Activated naive CD8-positive, alpha-beta T cell treated with anti-CD3 and anti-CD28 coated beads for 36 hours (primary cell): ENCODE results near the gene P2RX5. TPM values are rescaled to one million over a fixed set of nuclear protein-coding genes. Genes with fewer than 3 reads are reported as not detected.

Experiments
- DNase-seq: peaks from one replicate; pipeline ENCODE4 v3.0.0; 2021
- H3K27ac Mint-ChIP-seq: one replicate; pipeline ENCODE4 v1.8.0; 2022; ENCODE audit warnings: mild to moderate bottlenecking, moderate library complexity, mixed read lengths
- H3K27me3 Mint-ChIP-seq: one replicate; pipeline ENCODE4 v1.8.0; 2022; ENCODE audit warnings: mild to moderate bottlenecking, mixed read lengths
- H3K36me3 Mint-ChIP-seq: one replicate; pipeline ENCODE4 v1.8.0; 2021; ENCODE audit warnings: mild to moderate bottlenecking, mixed read lengths
- H3K4me1 Mint-ChIP-seq: one replicate; pipeline ENCODE4 v1.8.0; 2021; ENCODE audit warnings: mixed read lengths
- H3K4me3 Mint-ChIP-seq: one replicate; pipeline ENCODE4 v1.8.0; 2022; ENCODE audit warnings: mild to moderate bottlenecking, moderate library complexity, mixed read lengths
- H3K9me3 Mint-ChIP-seq: one replicate; pipeline ENCODE4 v1.8.0; 2022; ENCODE audit warnings: mixed read lengths
- total RNA-seq, 2 experiments: library from RNA; stranded (reverse); gene quantifications; one replicate each; pipeline ENCODE4 v1.2.3, GENCODE V29; 2021

The P2RX5 gene
- total RNA-seq, 2 experiments from 2014 or later: 32.0 to 38.7 TPM

DNA sequence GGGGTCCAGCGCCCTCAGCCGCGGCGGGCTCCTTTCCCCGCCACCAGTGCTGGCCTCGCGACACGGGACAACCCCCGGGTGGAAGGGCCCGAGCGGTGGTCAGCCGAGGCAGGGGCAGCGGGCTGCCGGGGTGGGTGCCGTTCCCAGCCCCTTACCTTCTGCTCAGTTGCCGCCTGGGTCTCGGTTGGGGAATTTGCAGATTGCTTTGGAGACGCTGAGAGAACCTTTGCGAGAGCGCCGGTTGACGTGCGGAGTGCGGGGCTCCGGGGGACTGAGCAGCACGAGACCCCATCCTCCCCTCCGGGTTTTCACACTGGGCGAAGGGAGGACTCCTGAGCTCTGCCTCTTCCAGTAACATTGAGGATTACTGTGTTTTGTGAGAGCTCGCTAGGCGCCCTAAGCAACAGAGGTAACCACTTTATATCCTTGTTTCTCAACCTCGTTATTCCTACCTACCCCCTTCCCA lies 59.0 kb downstream of the P2RX5 start:
- Mint-ChIP-seq H3K27ac (no peak overlapping the region), H3K36me3 (peaks cover 6% of the 10 kb centered on the region), H3K27me3 (no peaks in the 10 kb centered on the region), H3K4me1 (peaks cover 30% of the 10 kb centered on the region), H3K9me3 (no peaks in the 10 kb centered on the region), H3K4me3 (peak overlapping the region; percentile 96)
- DNase-seq: no peak

DNA sequence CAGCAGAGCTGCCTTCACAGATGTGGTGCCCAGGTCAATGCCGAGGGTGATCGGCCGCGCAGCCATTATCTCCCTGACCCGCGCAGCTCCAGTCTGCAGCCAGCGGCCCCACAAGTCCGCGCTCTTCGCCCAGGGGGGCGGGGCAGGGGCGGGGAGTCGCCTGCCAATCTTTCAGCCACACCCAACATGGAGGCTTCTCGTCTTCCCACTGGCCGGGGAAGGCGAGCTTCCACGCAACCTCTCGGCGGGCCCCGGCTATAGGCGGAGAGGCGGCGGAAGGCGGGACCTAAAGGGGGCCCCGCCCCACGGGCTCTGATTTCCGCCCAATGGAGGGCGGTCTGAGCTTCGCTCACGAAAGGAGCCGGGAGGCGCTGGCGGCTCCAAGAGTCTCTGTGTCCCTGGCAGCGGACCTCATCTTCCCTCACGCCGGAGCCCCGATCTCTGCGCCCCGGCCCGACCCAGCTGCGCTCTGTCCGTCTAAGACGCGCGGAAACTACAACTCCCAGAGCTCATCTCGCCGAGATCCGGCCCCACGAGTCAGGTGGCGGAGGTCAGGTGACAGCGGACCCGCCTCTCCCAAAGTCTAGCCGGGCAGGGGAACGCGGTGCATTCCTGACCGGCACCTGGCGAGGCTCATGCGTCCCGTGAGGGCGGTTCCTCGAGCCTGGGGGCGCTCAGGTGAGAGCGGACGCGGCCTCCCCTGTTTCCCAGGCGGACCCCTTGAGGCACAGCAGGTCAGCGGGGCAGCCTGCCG lies 59.6 kb downstream of the P2RX5 start, which contains the start of the genes CTNS and SHPK:
CTNS (plus strand) TSS at position 607 of the 754 bp plus-strand sequence. CDS start 3,447 bp downstream, outside the sequence.
SHPK (minus strand) TSS at position 97 of the 754 bp plus-strand sequence; CDS start at position 66, 31 bp downstream.
- Mint-ChIP-seq H3K36me3 (peaks cover 3% of the 10 kb centered on the region), H3K27me3 (no peaks in the 10 kb centered on the region)

DNA sequence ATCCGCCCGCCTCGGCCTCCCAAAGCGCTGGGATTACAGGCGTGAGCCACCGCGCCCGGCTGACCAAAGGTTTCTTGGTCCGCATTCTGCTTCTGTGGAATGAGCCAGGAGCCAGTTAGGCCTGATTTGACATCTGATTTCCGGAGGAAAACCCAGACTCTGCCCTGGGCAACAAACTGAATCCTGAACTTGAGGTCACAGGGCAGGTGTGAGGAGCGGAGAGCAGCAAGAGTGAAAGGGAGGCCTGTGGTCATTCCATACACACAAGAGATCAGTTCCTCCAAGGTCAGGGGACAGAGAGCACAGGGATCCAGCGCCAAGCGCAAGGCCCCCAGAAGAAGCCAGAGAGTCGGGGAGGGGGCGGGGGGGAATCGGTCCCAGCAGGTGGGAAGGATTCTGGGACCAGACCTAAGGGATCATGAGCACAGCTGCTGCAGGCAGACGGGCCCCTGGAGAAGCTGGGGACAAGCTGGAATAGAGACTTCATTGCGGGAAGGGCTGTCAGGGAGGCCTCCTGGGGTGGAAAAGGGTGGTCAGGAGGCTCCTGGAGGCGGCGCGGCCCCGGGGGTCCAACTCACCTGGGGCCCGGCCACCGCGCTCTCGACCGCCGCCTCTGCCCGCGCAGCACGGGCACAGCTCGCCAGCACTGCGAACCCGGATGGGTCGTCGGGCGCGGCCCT lies 60.3 kb downstream of the P2RX5 start:
- no peak for DNase-seq
- Mint-ChIP-seq H3K4me3 (peak overlapping the region; percentile 96), H3K9me3 (no peaks in the 10 kb centered on the region), H3K27me3 (no peaks in the 10 kb centered on the region), H3K36me3 (peaks cover 3% of the 10 kb centered on the region), H3K4me1 (peaks cover 30% of the 10 kb centered on the region), H3K27ac (peak overlapping the region; percentile 68)

More for the DNA sequence above, 59.6 kb downstream of the P2RX5 start, which contains the start of the genes CTNS and SHPK:
- Mint-ChIP-seq H3K4me3 (peak within 1 kb of the TSS; percentile 96), H3K4me1 (peaks cover 30% of the 10 kb centered on the region), H3K27ac (peak within 1 kb of the TSS; percentile 99), H3K9me3 (no peaks in the 10 kb centered on the region)
- DNase-seq: peak; percentile 96

DNA sequence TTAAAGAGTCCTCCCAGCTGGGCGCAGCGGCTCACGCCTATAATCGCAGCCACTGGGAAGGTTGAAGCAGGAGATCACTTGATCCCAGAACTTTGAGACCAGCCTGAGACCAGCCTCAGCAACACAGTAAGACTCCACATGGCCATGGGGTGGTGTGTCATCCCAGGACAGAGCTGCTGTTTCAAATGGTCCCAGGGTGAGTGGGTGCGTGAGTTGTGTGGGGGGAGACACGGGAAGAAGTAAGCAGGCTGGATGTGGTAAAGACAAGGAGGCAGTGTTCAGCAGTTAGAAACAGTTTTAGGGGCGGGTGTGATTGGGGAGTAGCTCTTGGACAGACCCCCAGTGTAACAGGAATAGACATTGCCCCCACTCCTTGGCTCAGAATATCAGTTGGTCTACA lies 63.7 kb downstream of the P2RX5 start:
- Mint-ChIP-seq H3K27ac (no peak overlapping the region), H3K4me1 (peaks cover 12% of the 10 kb centered on the region), H3K36me3 (peaks cover 4% of the 10 kb centered on the region), H3K4me3 (no peak overlapping the region), H3K9me3 (no peaks in the 10 kb centered on the region), H3K27me3 (no peaks in the 10 kb centered on the region)
- DNase-seq: no peak

DNA sequence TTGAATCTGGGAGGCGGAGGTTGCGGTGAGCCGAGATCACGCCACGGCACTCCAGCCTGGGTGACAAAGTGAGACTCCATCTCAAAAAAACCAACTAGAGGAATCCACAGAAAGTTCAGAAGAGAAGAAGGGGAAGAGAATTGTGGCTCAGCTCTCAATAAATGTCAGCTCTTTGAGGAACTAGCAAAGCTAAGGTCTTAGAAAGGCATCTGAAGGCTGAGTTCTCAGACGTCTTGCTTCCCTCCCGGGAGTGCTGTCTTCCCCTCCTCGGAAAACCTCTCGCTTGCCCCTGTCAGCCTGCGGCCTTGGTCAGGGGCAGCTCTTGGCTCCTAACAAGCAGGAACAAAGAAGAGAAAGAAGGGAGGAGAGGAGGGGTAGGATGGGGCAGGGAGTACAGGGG lies 65.2 kb downstream of the P2RX5 start:
- no peak for DNase-seq
- no peaks in the 10 kb centered on the region for H3K27me3 Mint-ChIP-seq
- H3K4me1 Mint-ChIP-seq: peaks cover 9% of the 10 kb centered on the region
- peaks cover 11% of the 10 kb centered on the region for H3K36me3 Mint-ChIP-seq
- H3K4me3 Mint-ChIP-seq: no peak overlapping the region
- H3K27ac Mint-ChIP-seq: no peak overlapping the region
- no peaks in the 10 kb centered on the region for H3K9me3 Mint-ChIP-seq

DNA sequence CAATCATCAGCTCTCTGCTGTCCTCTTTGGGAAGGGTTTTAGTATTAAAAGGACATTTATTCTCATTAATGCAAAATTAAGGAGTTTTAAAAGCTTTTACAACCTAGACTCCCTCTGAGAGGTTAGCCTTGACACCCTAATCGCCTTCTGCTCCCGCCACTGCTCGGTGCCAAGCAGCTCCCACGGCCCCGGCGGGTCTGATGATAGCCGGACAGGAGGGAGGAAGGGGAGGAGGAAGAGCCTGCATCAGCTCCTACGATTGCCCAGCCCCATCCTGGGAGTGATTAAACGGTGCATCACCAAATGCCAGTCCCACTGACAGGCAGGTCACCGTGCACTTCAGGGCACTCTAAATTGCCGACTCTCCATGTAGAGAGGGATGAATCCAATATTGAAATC lies 68.2 kb downstream of the P2RX5 start:
- H3K27me3 Mint-ChIP-seq: no peaks in the 10 kb centered on the region
- no peak overlapping the region for H3K4me3 Mint-ChIP-seq
- no peak for DNase-seq
- no peaks in the 10 kb centered on the region for H3K9me3 Mint-ChIP-seq
- peaks cover 8% of the 10 kb centered on the region for H3K36me3 Mint-ChIP-seq
- H3K4me1 Mint-ChIP-seq: no peaks in the 10 kb centered on the region
- H3K27ac Mint-ChIP-seq: no peak overlapping the region

DNA sequence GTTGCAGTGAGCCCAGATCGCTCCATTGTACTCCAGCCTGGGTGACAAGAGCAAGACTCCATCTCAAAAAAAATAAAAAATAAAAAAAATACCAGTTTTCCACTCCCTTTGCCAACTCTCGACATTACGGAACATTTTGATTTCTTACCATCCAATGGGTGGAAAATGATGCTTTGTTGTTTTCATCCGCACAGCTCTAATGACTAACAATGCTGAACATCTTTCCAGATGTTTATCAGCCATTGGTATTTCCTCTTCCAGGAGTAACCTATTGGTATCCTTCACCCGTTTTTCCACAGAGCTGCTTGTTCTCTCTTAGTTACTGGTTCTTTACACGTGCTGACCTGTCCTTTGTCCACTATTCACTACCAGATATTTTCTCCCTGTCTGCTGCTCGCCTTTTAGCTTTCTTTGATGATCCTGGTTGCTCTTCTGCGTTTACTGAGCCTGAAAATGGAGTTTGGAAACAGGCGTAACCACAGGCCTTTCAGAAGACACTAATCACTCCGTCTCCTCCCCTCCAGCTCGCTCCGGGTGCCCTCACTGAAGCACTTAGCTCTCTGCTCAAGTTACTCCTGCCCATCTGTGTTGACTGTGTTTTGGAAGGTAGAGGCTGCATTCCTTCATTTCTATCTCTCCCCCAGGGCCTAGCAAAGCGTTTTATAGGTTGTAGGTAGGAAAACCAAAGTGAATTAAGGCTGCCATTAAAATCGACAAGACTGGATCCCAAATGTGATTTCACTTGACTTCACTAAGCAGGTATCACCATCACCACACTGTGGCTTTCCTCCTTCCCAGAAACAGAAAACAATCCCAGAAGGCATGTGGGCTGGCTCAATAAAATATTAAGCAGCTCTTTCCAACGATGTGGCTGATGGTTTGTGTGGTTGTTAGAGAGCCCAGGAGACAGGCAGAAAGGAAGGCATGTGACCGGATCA lies 68.9 kb downstream of the P2RX5 start:
- no peak overlapping the region for H3K27ac Mint-ChIP-seq

More for the DNA sequence above, 68.9 kb downstream of the P2RX5 start:
- Mint-ChIP-seq H3K36me3 (peaks cover 8% of the 10 kb centered on the region), H3K4me3 (no peak overlapping the region), H3K9me3 (no peaks in the 10 kb centered on the region), H3K27me3 (no peaks in the 10 kb centered on the region), H3K4me1 (no peaks in the 10 kb centered on the region)
- DNase-seq: no peak

Other genes starting within 250 kb of the P2RX5 start
- gene SPATA22, start 224.3 kb downstream of the P2RX5 start, total RNA-seq: under 1 TPM in 1 of 2 experiments, not detected in 1; 0.16 TPM
- gene ASPA, start 220.2 kb downstream of the P2RX5 start, total RNA-seq: not detected
- under 1 TPM; 0.47 to 0.64 TPM for gene TRPV3, start 138.3 kb downstream of the P2RX5 start, total RNA-seq
- gene TRPV1, start 86.7 kb downstream of the P2RX5 start, total RNA-seq: 1 to 10 TPM; 1.4 TPM
- gene SHPK, start 59.9 kb downstream of the P2RX5 start, total RNA-seq: 10 to 100 TPM; 11.9 to 12.3 TPM
- 10 to 100 TPM; 10.6 to 11.0 TPM for gene CTNS, start 59.4 kb downstream of the P2RX5 start, total RNA-seq
- gene TAX1BP3, start 27.6 kb downstream of the P2RX5 start, total RNA-seq: 10 to 100 TPM; 12.3 to 13.6 TPM
- gene EMC6, start 27.3 kb downstream of the P2RX5 start, total RNA-seq: 10 to 100 TPM; 83.6 to 85.8 TPM
- gene HASPIN, start 27.7 kb upstream of the P2RX5 start, total RNA-seq: 10 to 100 TPM; 23.8 to 24.6 TPM
- 10 to 100 TPM; 24.9 to 29.8 TPM for gene ITGAE, start 105.0 kb upstream of the P2RX5 start, total RNA-seq
- 10 to 100 TPM; 39.9 to 41.1 TPM for gene NCBP3, start 150.1 kb upstream of the P2RX5 start, total RNA-seq
- gene CAMKK1, start 196.9 kb upstream of the P2RX5 start, total RNA-seq: 1 to 10 TPM; 4.8 to 5.0 TPM
- gene P2RX1, start 220.3 kb upstream of the P2RX5 start, total RNA-seq: under 1 TPM; 0.45 to 0.54 TPM